Thoracic aorta (tissue), 2 donors: ENCODE data around the gene USP49. TPM values are rescaled to one million over a fixed set of nuclear protein-coding genes. Genes with fewer than 3 reads are reported as not detected.

Experiments used
- ATAC-seq: fragments of 150-250 bp; one replicate; pipeline ENCODE4 v1.8.0; 2017; ENCODE audit warnings: low read depth; ENCODE audit not compliant: insufficient number of reproducible peaks, low FRiP score
- DNase-seq: peaks from one replicate; pipeline ENCODE4 v3.0.0-alpha.2; 2020; ENCODE audit warnings: low spot score
- H3K27ac ChIP-seq, 2 donors: fragments of 200-600 bp; sonication (generic); 1 replicate in 1 of 2; 2 replicates in 1 of 2; pipeline ENCODE4 v1.5.1; 2016; ENCODE audit warnings: mild to moderate bottlenecking in 2 of 2, moderate library complexity in 2 of 2
- H3K27me3 ChIP-seq: fragments of 200-600 bp; sonication (generic); replicated peaks from 2 replicates; pipeline ENCODE4 v1.6.0; 2016; ENCODE audit warnings: mild to moderate bottlenecking; ENCODE audit not compliant: insufficient read depth
- H3K36me3 ChIP-seq: fragments of 200-600 bp; sonication (generic); one replicate; pipeline ENCODE4 v1.5.1; 2016
- H3K4me1 ChIP-seq, 2 donors: fragments of 200-600 bp; sonication (generic); 1 replicate in 1 of 2; 2 replicates in 1 of 2; pipeline versions ENCODE4 v1.5.1 to v1.6.0; 2016; ENCODE audit warnings: low read depth in 2 of 2, mild to moderate bottlenecking in 1 of 2; ENCODE audit not compliant: control insufficient read depth in 1 of 2
- H3K4me3 ChIP-seq: fragments of 200-600 bp; sonication (generic); 2 replicates; pipeline ENCODE4 v1.5.1; 2016; ENCODE audit warnings: mild to moderate bottlenecking
- H3K9me3 ChIP-seq: fragments of 200-600 bp; sonication (generic); 2 replicates; pipeline ENCODE4 v1.5.1; 2016
- total RNA-seq, 2 donors: library from RNA; depleted of rRNA; stranded (reverse); fragments of >200 nt; gene quantifications; one replicate each; pipeline versions ENCODE4 v1.1.0 to v1.2.3, GENCODE V29; 2016
- TF ChIP-seq, protein P1 (sequence below): fragments of 200-600 bp; sonication (generic); IDR thresholded peaks from one replicate; pipeline ENCODE4 v1.5.1; 2019; ENCODE audit warnings: antibody characterized with exemption

USP49 gene
- total RNA-seq, 2 donors from 2014 or later = 3.3 to 3.8 TPM

- H3K27me3 ChIP-seq = no peaks in the 10 kb centered on the region
- peaks cover 3% of the 10 kb centered on the region for H3K36me3 ChIP-seq
- H3K9me3 ChIP-seq = no peaks in the 10 kb centered on the region
- peaks cover 9 to 18% of the 10 kb centered on the region in 2 donors for H3K4me1 ChIP-seq
- DNase-seq = no peak
- no peak for ATAC-seq
- H3K4me3 ChIP-seq = peak overlapping the region; percentile 99
- TF ChIP-seq, protein P1, sequence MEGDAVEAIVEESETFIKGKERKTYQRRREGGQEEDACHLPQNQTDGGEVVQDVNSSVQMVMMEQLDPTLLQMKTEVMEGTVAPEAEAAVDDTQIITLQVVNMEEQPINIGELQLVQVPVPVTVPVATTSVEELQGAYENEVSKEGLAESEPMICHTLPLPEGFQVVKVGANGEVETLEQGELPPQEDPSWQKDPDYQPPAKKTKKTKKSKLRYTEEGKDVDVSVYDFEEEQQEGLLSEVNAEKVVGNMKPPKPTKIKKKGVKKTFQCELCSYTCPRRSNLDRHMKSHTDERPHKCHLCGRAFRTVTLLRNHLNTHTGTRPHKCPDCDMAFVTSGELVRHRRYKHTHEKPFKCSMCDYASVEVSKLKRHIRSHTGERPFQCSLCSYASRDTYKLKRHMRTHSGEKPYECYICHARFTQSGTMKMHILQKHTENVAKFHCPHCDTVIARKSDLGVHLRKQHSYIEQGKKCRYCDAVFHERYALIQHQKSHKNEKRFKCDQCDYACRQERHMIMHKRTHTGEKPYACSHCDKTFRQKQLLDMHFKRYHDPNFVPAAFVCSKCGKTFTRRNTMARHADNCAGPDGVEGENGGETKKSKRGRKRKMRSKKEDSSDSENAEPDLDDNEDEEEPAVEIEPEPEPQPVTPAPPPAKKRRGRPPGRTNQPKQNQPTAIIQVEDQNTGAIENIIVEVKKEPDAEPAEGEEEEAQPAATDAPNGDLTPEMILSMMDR = no peak
- H3K27ac ChIP-seq = peak overlapping the region; percentile 67 to 87
Observed at GRCh38 chr6:41896281-41896680, 1.1 kb upstream of the USP49 start.

DNA sequence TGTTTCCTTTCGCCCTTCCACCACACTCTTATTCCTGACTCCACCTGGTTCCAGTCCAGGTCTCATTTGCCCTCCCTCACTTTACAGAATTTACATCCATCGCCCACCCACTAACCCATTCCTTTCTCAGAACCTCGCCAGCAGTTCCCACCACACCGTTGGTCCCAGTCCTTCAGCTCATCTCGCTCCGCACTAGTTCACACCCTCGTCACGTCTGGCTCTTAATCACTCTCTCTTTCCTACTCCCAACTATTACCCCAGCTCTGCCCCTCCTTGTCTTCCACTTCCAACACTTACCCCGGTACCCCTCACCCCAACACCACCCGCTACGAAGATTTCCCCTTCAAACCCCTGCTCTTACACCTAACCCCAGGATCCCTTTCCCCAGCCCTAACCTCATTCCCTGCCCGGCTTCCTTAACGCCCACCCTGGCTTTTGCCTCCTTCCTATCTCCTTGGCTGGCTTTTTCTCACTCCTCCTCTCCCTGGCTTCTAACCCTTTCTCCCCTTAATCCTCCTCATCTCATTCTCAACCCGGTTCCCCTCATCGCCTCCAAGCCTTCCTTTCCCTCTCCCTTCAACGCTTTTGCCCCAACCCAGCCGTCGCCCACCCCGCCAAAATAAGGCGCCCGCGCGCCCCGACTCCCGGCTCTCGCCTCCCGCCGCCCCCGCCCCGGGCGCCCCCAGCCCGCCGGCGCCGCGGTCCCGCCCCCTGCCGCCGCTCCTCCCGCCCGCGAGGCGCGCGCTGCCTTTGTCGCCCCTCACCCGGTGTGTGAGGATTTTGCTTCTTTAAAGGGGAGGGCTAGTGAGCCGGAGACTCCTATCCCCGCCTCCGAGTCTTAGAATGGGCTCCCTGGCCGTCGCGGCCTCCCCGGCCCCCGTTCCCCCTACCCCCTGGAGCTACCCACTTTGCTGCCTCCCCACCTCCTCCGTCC is 542 bp downstream of the USP49 start:
- H3K27ac ChIP-seq = peak overlapping the region in 1 of 2 donors; percentile 67
- no peaks in the 10 kb centered on the region for H3K27me3 ChIP-seq
- peak overlapping the region; percentile 99 for H3K4me3 ChIP-seq
- TF ChIP-seq, protein P1 = no peak
- ATAC-seq (peak; percentile 38), DNase-seq (peak; percentile 2)
- no peaks in the 10 kb centered on the region for H3K36me3 ChIP-seq
- no peaks in the 10 kb centered on the region for H3K9me3 ChIP-seq
- H3K4me1 ChIP-seq = peaks cover 9 to 18% of the 10 kb centered on the region in 2 donors

DNA sequence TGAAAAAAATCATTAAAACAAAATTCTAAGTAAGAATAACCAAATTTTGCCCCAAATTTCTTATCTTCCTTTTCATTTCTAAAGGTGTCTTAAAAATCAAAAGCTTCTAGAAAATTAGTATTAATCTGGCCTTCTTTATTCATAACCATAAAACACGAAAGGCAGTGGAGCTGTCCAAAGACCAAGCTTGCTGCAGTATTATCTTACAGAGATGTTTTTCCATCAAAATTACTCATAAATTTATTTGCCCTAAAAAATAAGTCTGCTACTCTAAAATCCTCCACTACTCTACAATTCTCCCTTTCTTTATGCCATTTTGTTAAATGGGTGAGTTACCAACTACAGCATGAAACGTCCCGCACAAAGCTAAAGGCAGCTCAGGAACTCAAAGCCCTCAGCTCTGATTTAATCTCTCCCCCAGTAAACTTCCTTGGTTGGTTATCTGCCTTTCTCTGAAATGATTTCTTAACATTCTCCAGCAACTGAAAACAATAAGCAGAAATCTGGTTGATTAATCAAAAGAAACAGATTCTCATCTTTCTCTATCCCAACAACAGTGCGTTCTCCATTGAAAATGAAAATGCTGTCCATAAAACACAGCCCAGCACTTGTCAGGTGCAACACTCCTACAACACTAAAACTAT is 2.1 kb downstream of the USP49 start:
- no peaks in the 10 kb centered on the region for H3K36me3 ChIP-seq
- peaks cover 9 to 18% of the 10 kb centered on the region in 2 donors for H3K4me1 ChIP-seq
- ATAC-seq (no peak), DNase-seq (no peak)
- no peak overlapping the region for H3K27ac ChIP-seq
- TF ChIP-seq, protein P1 = no peak
- no peaks in the 10 kb centered on the region for H3K9me3 ChIP-seq
- H3K4me3 ChIP-seq = no peak overlapping the region
- H3K27me3 ChIP-seq = no peaks in the 10 kb centered on the region

- Histone ChIP-seq H3K36me3 (no peaks in the 10 kb centered on the region), H3K4me1 (no peaks in the 10 kb centered on the region), H3K9me3 (no peaks in the 10 kb centered on the region), H3K27ac (no peak overlapping the region), H3K27me3 (no peaks in the 10 kb centered on the region), H3K4me3 (no peak overlapping the region)
- ATAC-seq (no peak), DNase-seq (no peak)
- TF ChIP-seq, protein P1 = no peak
Observed at GRCh38 chr6:41887331-41887751, 7.8 kb downstream of the USP49 start.

- H3K36me3 ChIP-seq = no peaks in the 10 kb centered on the region
- no peak overlapping the region for H3K27ac ChIP-seq
- TF ChIP-seq, protein P1 = no peak
- no peaks in the 10 kb centered on the region for H3K4me1 ChIP-seq
- H3K9me3 ChIP-seq = no peaks in the 10 kb centered on the region
- H3K27me3 ChIP-seq = no peaks in the 10 kb centered on the region
- no peak overlapping the region for H3K4me3 ChIP-seq
- ATAC-seq (no peak), DNase-seq (no peak)
Observed at GRCh38 chr6:41885930-41886329, 9.2 kb downstream of the USP49 start.
